ENCODE results near the gene DDIT4.

- TF ChIP-seq CTCF (IDR thresholded peaks at IDR 0.05), result no peak
- TF ChIP-seq POLR2AphosphoS5 (IDR thresholded peaks at IDR 0.05), result peak; percentile 96 to 98 (median 97)
- no peak for TF ChIP-seq POLR2A (IDR thresholded peaks at IDR 0.05)
Measured at GRCh38 chr10:72248468-72249151, 25.1 kb upstream of the DDIT4 start.
